Nephron (organoid): Measurements from ENCODE around the gene GTPBP10.
"Not testable (repeated sequence)": the region's sequence is repeated elsewhere in the genome, so short reads cannot be mapped to it uniquely, and the experiment has no call there.

Experiments
- H3K27ac Mint-ChIP-seq, 3 experiments: 2 replicates each; pipeline ENCODE4 v1.8.0; 2020; ENCODE audit warnings: mixed read lengths in 3 of 3, mild to moderate bottlenecking in 2 of 3, moderate library complexity in 1 of 3
- H3K27me3 Mint-ChIP-seq: 2 replicates; pipeline ENCODE4 v1.8.0; 2021; ENCODE audit warnings: low read depth, mild to moderate bottlenecking, moderate library complexity, mixed read lengths
- H3K36me3 Mint-ChIP-seq: 2 replicates; pipeline ENCODE4 v1.8.0; 2020; ENCODE audit warnings: low read depth, mixed read lengths
- H3K4me1 Mint-ChIP-seq: 2 replicates; pipeline ENCODE4 v1.8.0; 2020; ENCODE audit warnings: mixed read lengths
- H3K4me3 Mint-ChIP-seq, 3 experiments: 2 replicates each; pipeline ENCODE4 v1.8.0; 2020; ENCODE audit warnings: mild to moderate bottlenecking in 3 of 3, mixed read lengths in 3 of 3, moderate library complexity in 2 of 3
- H3K9me3 Mint-ChIP-seq: 2 replicates; pipeline ENCODE4 v1.8.0; 2020; ENCODE audit warnings: mixed read lengths
- CTCF ChIP-seq, 3 experiments: fragments of 200-600 bp; sonication (generic); IDR thresholded peaks; one replicate each; pipeline ENCODE4 v1.5.0; 2021; ENCODE audit warnings: antibody characterized with exemption in 3 of 3; ENCODE audit not compliant: unreplicated experiment in 3 of 3

Gene GTPBP10

GRCh38 chr7:90326500-90326899, 20.0 kb upstream of the GTPBP10 start:
- no peaks in the 10 kb centered on the region for H3K36me3 Mint-ChIP-seq
- H3K4me3 Mint-ChIP-seq: no peak overlapping the region
- no peak for TF ChIP-seq CTCF (IDR thresholded peaks at IDR 0.05; ENCODE audit: unreplicated experiment in 3 of 3)
- no peaks in the 10 kb centered on the region for H3K9me3 Mint-ChIP-seq
- peaks cover 41% of the 10 kb centered on the region for H3K27me3 Mint-ChIP-seq
- no peak overlapping the region for H3K27ac Mint-ChIP-seq
- H3K4me1 Mint-ChIP-seq: peaks cover 3% of the 10 kb centered on the region

- Mint-ChIP-seq H3K27me3 (peaks cover 10% of the 10 kb centered on the region), H3K4me3 (no peak overlapping the region), H3K27ac (no peak overlapping the region), H3K9me3 (no peaks in the 10 kb centered on the region), H3K36me3 (no peaks in the 10 kb centered on the region), H3K4me1 (no peaks in the 10 kb centered on the region)
- no peak for TF ChIP-seq CTCF (IDR thresholded peaks at IDR 0.05; ENCODE audit: unreplicated experiment in 3 of 3)
Observed at GRCh38 chr7:90334193-90334843, 12.2 kb upstream of the GTPBP10 start.

GRCh38 chr7:90334926-90335325, 11.6 kb upstream of the GTPBP10 start:
- H3K27me3 Mint-ChIP-seq: peaks cover 10% of the 10 kb centered on the region
- H3K36me3 Mint-ChIP-seq, H3K4me3 Mint-ChIP-seq, H3K27ac Mint-ChIP-seq, H3K4me1 Mint-ChIP-seq, H3K9me3 Mint-ChIP-seq: not testable (repeated sequence)

- no peak for TF ChIP-seq CTCF (IDR thresholded peaks at IDR 0.05; ENCODE audit: unreplicated experiment in 3 of 3)
- H3K4me1 Mint-ChIP-seq: no peaks in the 10 kb centered on the region
- no peaks in the 10 kb centered on the region for H3K36me3 Mint-ChIP-seq
- peaks cover 4% of the 10 kb centered on the region for H3K27me3 Mint-ChIP-seq
- H3K27ac Mint-ChIP-seq: no peak overlapping the region
- no peaks in the 10 kb centered on the region for H3K9me3 Mint-ChIP-seq
- H3K4me3 Mint-ChIP-seq: no peak overlapping the region
Observed at GRCh38 chr7:90337106-90337505, 9.4 kb upstream of the GTPBP10 start.

- H3K27me3 Mint-ChIP-seq: no peaks in the 10 kb centered on the region
- peak overlapping the region; percentile 94 to 99 (median 95) for H3K27ac Mint-ChIP-seq
- H3K9me3 Mint-ChIP-seq: no peaks in the 10 kb centered on the region
- peaks cover 2% of the 10 kb centered on the region for H3K36me3 Mint-ChIP-seq
- TF ChIP-seq CTCF (IDR thresholded peaks at IDR 0.05; ENCODE audit: unreplicated experiment in 3 of 3): no peak
- H3K4me3 Mint-ChIP-seq: peak overlapping the region; percentile 96 to 100 (median 98)
- H3K4me1 Mint-ChIP-seq: peaks cover 26% of the 10 kb centered on the region
Observed at GRCh38 chr7:90345016-90345415, 1.5 kb upstream of the GTPBP10 start.

- H3K9me3 Mint-ChIP-seq: no peaks in the 10 kb centered on the region
- peaks cover 4% of the 10 kb centered on the region for H3K36me3 Mint-ChIP-seq
Observed at GRCh38 chr7:90345595-90346335, 751 bp upstream of the GTPBP10 start.

More at GRCh38 chr7:90345595-90346335, 751 bp upstream of the GTPBP10 start:
- H3K4me1 Mint-ChIP-seq: peaks cover 26% of the 10 kb centered on the region
- peak overlapping the region; percentile 96 to 100 (median 98) for H3K4me3 Mint-ChIP-seq
- TF ChIP-seq CTCF (IDR thresholded peaks at IDR 0.05; ENCODE audit: unreplicated experiment in 3 of 3): no peak
- H3K27ac Mint-ChIP-seq: peak overlapping the region; percentile 94 to 99 (median 95)
- H3K27me3 Mint-ChIP-seq: no peaks in the 10 kb centered on the region
